ENCODE results near the gene NUP214.
A peak's percentile ranks its signal among the peaks of the same experiment; 100 is the strongest.

NUP214 gene

GRCh38 chr9:131125288-131126058, at the start of gene NUP214:
NUP214 (plus strand) TSS chr9:131125586; CDS start chr9:131125705, 119 bp downstream.
- peak; percentile 99 for DNase-seq (ENCODE audit: low spot score)

GRCh38 chr9:131076347-131077195, 48.8 kb upstream of the NUP214 start:
- no peak for DNase-seq (ENCODE audit: low spot score)

GRCh38 chr9:131078427-131079366, 46.7 kb upstream of the NUP214 start:
- no peak for DNase-seq (ENCODE audit: low spot score)

GRCh38 chr9:131080589-131080988, 44.8 kb upstream of the NUP214 start:
- DNase-seq (ENCODE audit: low spot score), result no peak

- no peak for DNase-seq (ENCODE audit: low spot score)
Observed at GRCh38 chr9:131081868-131082267, 43.5 kb upstream of the NUP214 start.

GRCh38 chr9:131082774-131083512, 42.4 kb upstream of the NUP214 start:
- DNase-seq (ENCODE audit: low spot score), result no peak

- DNase-seq (ENCODE audit: low spot score), result no peak
Observed at GRCh38 chr9:131084661-131085369, 40.6 kb upstream of the NUP214 start.

- no peak for DNase-seq (ENCODE audit: low spot score)
Observed at GRCh38 chr9:131085370-131086122, 39.8 kb upstream of the NUP214 start.

- DNase-seq (ENCODE audit: low spot score), result no peak
Observed at GRCh38 chr9:131087354-131087893, 38.0 kb upstream of the NUP214 start.

- DNase-seq (ENCODE audit: low spot score), result no peak
Observed at GRCh38 chr9:131090025-131090787, 35.2 kb upstream of the NUP214 start.

GRCh38 chr9:131091352-131091992, 33.9 kb upstream of the NUP214 start:
- no peak for DNase-seq (ENCODE audit: low spot score)

- no peak for DNase-seq (ENCODE audit: low spot score)
Observed at GRCh38 chr9:131092030-131092429, 33.4 kb upstream of the NUP214 start.

GRCh38 chr9:131092548-131093440, 32.6 kb upstream of the NUP214 start:
- no peak for DNase-seq (ENCODE audit: low spot score)

- no peak for DNase-seq (ENCODE audit: low spot score)
Observed at GRCh38 chr9:131094015-131094414, 31.4 kb upstream of the NUP214 start.

- DNase-seq (ENCODE audit: low spot score), result no peak
Observed at GRCh38 chr9:131094622-131095021, 30.8 kb upstream of the NUP214 start.

GRCh38 chr9:131095666-131096268, 29.6 kb upstream of the NUP214 start:
- DNase-seq (ENCODE audit: low spot score), result no peak

All from CD4-positive, alpha-beta T cell treated with Interleukin-2 at 100 ng/mL for 4 hours (primary cell).